ENCODE results near the gene SSBP4. TPM values are rescaled to one million over a fixed set of nuclear protein-coding genes. Genes with fewer than 3 reads are reported as not detected.

Gene SSBP4
- total RNA-seq, 1 experiment from 2014 or later: 46.1 TPM

DNA sequence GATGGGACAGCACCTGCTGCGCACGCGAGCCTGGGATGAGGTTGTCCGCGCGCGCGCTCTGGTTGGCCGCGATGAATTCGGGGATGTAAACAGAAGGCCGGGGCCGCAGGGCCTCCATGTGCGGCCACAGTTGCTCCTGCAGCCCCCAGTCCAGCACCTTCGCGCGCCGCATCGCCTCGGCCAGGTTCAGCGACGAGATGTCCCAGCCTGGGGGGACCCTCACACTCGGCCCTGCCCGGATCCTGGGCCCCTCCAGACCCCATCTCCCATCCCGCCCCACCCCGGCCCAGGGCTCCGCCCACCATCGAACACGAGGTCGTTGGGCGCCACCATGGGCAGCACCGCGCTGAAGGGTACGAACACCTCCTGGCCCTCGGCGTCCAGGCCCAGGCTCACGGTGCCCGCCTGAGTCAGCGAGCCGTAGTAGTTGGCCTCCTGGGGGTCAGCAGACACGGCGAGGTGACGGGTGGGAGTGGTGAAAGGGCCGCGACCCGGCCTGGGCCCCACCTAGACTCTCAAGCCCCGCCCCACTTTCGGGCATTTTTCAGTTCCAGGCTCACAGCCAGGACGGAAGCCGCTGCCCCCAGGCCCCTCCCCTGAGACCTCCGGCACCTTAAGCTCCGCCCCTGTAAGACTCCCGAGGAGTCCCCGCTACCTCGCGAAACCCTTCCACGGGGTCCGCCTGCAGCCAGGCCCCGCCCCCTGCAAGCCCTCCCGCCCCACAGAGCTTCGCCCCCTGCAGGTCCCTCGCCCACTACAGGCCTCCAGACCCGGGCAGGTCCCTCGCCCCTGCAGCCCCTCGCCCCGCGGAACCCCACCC, 17.7 kb downstream of the SSBP4 start:
- Histone ChIP-seq H3K23ac (ENCODE audit: insufficient read length, low read depth, low read length) (no peak overlapping the region), H2BK120ac (ENCODE audit: low read depth, low read length, poor library complexity, severe bottlenecking) (no peak overlapping the region), H3K14ac (ENCODE audit: insufficient read depth, low read length) (peak overlapping the region; percentile 91), H2BK12ac (ENCODE audit: insufficient read length, low read depth, low read length) (no peak overlapping the region), H4K5ac (ENCODE audit: insufficient read length, low read depth, low read length) (no peak overlapping the region), H2BK15ac (ENCODE audit: low read depth, low read length) (no peak overlapping the region), H3K27ac (ENCODE audit: insufficient read length, low read depth, low read length) (no peak overlapping the region), H3K4ac (ENCODE audit: low read depth, low read length) (no peak overlapping the region), H4K91ac (ENCODE audit: insufficient read length, low read depth, low read length) (no peak overlapping the region), H3K56ac (ENCODE audit: insufficient read length, low read depth, low read length) (no peak overlapping the region), H4K8ac (replicated peaks; ENCODE audit: insufficient read length, low read depth, low read length) (no peak overlapping the region), H3K18ac (ENCODE audit: insufficient read length, low read depth, low read length) (peak overlapping the region; percentile 90), H3K79me1 (ENCODE audit: insufficient read depth, low read depth, low read length, poor library complexity, severe bottlenecking) (no peaks in the 10 kb centered on the region), H2BK20ac (ENCODE audit: low read depth, low read length, poor library complexity, severe bottlenecking) (no peak overlapping the region), H3K9ac (ENCODE audit: extremely low read depth, insufficient read length, low read length) (peak overlapping the region; percentile 49), H3T11ph (ENCODE audit: low read length) (no peak overlapping the region), H3K27me3 (ENCODE audit: insufficient read depth, low read length) (no peaks in the 10 kb centered on the region), H3K23me2 (ENCODE audit: insufficient read length, low read depth, low read length, poor library complexity, severe bottlenecking) (peaks cover 16% of the 10 kb centered on the region), H2AFZ (ENCODE audit: low read length) (no peak overlapping the region), H3K79me2 (ENCODE audit: insufficient read depth, low read length) (no peaks in the 10 kb centered on the region), H2BK5ac (ENCODE audit: insufficient read length, low read length) (no peak overlapping the region), H4K20me1 (ENCODE audit: control insufficient read depth, insufficient read depth, insufficient read length) (peaks cover 3% of the 10 kb centered on the region), H3K9me3 (ENCODE audit: control insufficient read depth, low read depth, low read length) (no peaks in the 10 kb centered on the region), H3K4me2 (ENCODE audit: insufficient read depth, insufficient read length, low read length) (peak overlapping the region; percentile 58), H2AK5ac (ENCODE audit: insufficient read length, low read length) (no peak overlapping the region), H3K4me1 (ENCODE audit: insufficient read depth, low read length) (peaks cover 7% of the 10 kb centered on the region; the same call in 1 of the 2 replicates)
- Mint-ChIP-seq H3K4me3 (peak overlapping the region; percentile 74 to 85), H3K27me3 (ENCODE audit: low read depth) (peaks cover 2% of the 10 kb centered on the region), H3K27ac (peak overlapping the region in 2 of 3 experiments; percentile 34 to 57; a peak in 2 of 7 replicates), H3K36me3 (ENCODE audit: insufficient read depth in 1 of 3, low read depth in 3 of 3) (peaks cover 2 to 21% (median 19%) of the 10 kb centered on the region in 3 experiments; a peak in 6 of 7 replicates), H3K4me1 (peaks cover 33 to 42% of the 10 kb centered on the region in 2 experiments), H3K9me3 (no peaks in the 10 kb centered on the region; a peak in 1 of 5 replicates)
- TF ChIP-seq, protein P1, sequence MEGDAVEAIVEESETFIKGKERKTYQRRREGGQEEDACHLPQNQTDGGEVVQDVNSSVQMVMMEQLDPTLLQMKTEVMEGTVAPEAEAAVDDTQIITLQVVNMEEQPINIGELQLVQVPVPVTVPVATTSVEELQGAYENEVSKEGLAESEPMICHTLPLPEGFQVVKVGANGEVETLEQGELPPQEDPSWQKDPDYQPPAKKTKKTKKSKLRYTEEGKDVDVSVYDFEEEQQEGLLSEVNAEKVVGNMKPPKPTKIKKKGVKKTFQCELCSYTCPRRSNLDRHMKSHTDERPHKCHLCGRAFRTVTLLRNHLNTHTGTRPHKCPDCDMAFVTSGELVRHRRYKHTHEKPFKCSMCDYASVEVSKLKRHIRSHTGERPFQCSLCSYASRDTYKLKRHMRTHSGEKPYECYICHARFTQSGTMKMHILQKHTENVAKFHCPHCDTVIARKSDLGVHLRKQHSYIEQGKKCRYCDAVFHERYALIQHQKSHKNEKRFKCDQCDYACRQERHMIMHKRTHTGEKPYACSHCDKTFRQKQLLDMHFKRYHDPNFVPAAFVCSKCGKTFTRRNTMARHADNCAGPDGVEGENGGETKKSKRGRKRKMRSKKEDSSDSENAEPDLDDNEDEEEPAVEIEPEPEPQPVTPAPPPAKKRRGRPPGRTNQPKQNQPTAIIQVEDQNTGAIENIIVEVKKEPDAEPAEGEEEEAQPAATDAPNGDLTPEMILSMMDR (conservative IDR thresholded peaks at IDR 0.05): no peak; the same call in 2 of the 3 replicates
- no CpG with 5 or more reads among the region's 67 CpGs for WGBS (ENCODE audit: extremely low coverage, insufficient read length, low lambda C conversion rate)
- peak; percentile 93 for DNase-seq

All from H9 (cell line).